Stimulated activated effector memory CD8-positive, alpha-beta T cell treated with anti-CD3 and anti-CD28 coated beads, Interleukin-12 subunit alpha, Interleukin-12 subunit beta, amount 100 ng/mL, for 72 hours (primary cell): ENCODE results near the gene ANKFN1.

Experiments
- ATAC-seq: fragments of 150-1000 bp; cut with Tn5 transposase; 2 replicates; pipeline ENCODE4 v1.10.0; 2021
- DNase-seq, 2 donors: peaks; one replicate each; pipeline ENCODE4 v3.0.0; 2021 to 2022; ENCODE audit warnings: low spot score in 2 of 2
- H3K27ac Mint-ChIP-seq: one replicate; pipeline ENCODE4 v1.8.0; 2022; ENCODE audit warnings: mild to moderate bottlenecking, mixed read lengths
- H3K36me3 Mint-ChIP-seq: one replicate; pipeline ENCODE4 v1.8.0; 2022; ENCODE audit warnings: mild to moderate bottlenecking, mixed read lengths
- H3K4me1 Mint-ChIP-seq: one replicate; pipeline ENCODE4 v1.8.0; 2022; ENCODE audit warnings: mixed read lengths
- H3K4me3 Mint-ChIP-seq: one replicate; pipeline ENCODE4 v1.8.0; 2022; ENCODE audit warnings: mild to moderate bottlenecking, mixed read lengths
- H3K9me3 Mint-ChIP-seq: one replicate; pipeline ENCODE4 v1.8.0; 2022; ENCODE audit warnings: mixed read lengths

The ANKFN1 gene

GRCh38 chr17:56186222-56186786, 33.0 kb downstream of the ANKFN1 start:
- DNase-seq (no peak), ATAC-seq (no peak)
- H3K4me1 Mint-ChIP-seq = no peaks in the 10 kb centered on the region
- no peaks in the 10 kb centered on the region for H3K36me3 Mint-ChIP-seq
- H3K4me3 Mint-ChIP-seq = no peak overlapping the region
- H3K27ac Mint-ChIP-seq = no peak overlapping the region
- peaks cover 2% of the 10 kb centered on the region for H3K9me3 Mint-ChIP-seq

GRCh38 chr17:56203430-56203829, 50.2 kb downstream of the ANKFN1 start:
- no peaks in the 10 kb centered on the region for H3K36me3 Mint-ChIP-seq
- H3K4me1 Mint-ChIP-seq = no peaks in the 10 kb centered on the region
- no peak for DNase-seq
- H3K4me3 Mint-ChIP-seq = no peak overlapping the region
- no peak for ATAC-seq
- H3K9me3 Mint-ChIP-seq = peaks cover 6% of the 10 kb centered on the region
- no peak overlapping the region for H3K27ac Mint-ChIP-seq

- no peaks in the 10 kb centered on the region for H3K4me1 Mint-ChIP-seq
- H3K27ac Mint-ChIP-seq = no peak overlapping the region
- no peak for DNase-seq
- peaks cover 6% of the 10 kb centered on the region for H3K9me3 Mint-ChIP-seq
- H3K36me3 Mint-ChIP-seq = no peaks in the 10 kb centered on the region
- ATAC-seq = no peak
- no peak overlapping the region for H3K4me3 Mint-ChIP-seq
Observed at GRCh38 chr17:56206351-56206750, 53.1 kb downstream of the ANKFN1 start.

- no peak for ATAC-seq
- no peak overlapping the region for H3K4me3 Mint-ChIP-seq
- no peaks in the 10 kb centered on the region for H3K36me3 Mint-ChIP-seq
- DNase-seq = no peak
- H3K27ac Mint-ChIP-seq = no peak overlapping the region
- H3K9me3 Mint-ChIP-seq = no peaks in the 10 kb centered on the region
- H3K4me1 Mint-ChIP-seq = no peaks in the 10 kb centered on the region
Observed at GRCh38 chr17:56213031-56213430, 59.8 kb downstream of the ANKFN1 start.

- no peaks in the 10 kb centered on the region for H3K9me3 Mint-ChIP-seq
- H3K4me3 Mint-ChIP-seq = no peak overlapping the region
- no peaks in the 10 kb centered on the region for H3K4me1 Mint-ChIP-seq
- H3K36me3 Mint-ChIP-seq = no peaks in the 10 kb centered on the region
- DNase-seq = no peak
- no peak overlapping the region for H3K27ac Mint-ChIP-seq
- ATAC-seq = no peak
Observed at GRCh38 chr17:56217921-56218320, 64.6 kb downstream of the ANKFN1 start.

GRCh38 chr17:56222255-56222654, 69.0 kb downstream of the ANKFN1 start:
- DNase-seq (no peak), ATAC-seq (no peak)
- Mint-ChIP-seq H3K4me3 (no peak overlapping the region), H3K9me3 (no peaks in the 10 kb centered on the region), H3K27ac (no peak overlapping the region), H3K36me3 (no peaks in the 10 kb centered on the region), H3K4me1 (no peaks in the 10 kb centered on the region)

- ATAC-seq (no peak), DNase-seq (no peak)
- Mint-ChIP-seq H3K4me3 (no peak overlapping the region), H3K27ac (no peak overlapping the region), H3K4me1 (no peaks in the 10 kb centered on the region), H3K9me3 (no peaks in the 10 kb centered on the region), H3K36me3 (no peaks in the 10 kb centered on the region)
Observed at GRCh38 chr17:56230660-56231059, 77.4 kb downstream of the ANKFN1 start.

GRCh38 chr17:56231252-56231651, 78.0 kb downstream of the ANKFN1 start:
- H3K4me1 Mint-ChIP-seq = no peaks in the 10 kb centered on the region
- no peaks in the 10 kb centered on the region for H3K36me3 Mint-ChIP-seq
- no peaks in the 10 kb centered on the region for H3K9me3 Mint-ChIP-seq
- no peak overlapping the region for H3K4me3 Mint-ChIP-seq
- DNase-seq = no peak
- H3K27ac Mint-ChIP-seq = no peak overlapping the region
- ATAC-seq = no peak

- DNase-seq (no peak), ATAC-seq (no peak)
- H3K36me3 Mint-ChIP-seq = no peaks in the 10 kb centered on the region
- no peak overlapping the region for H3K27ac Mint-ChIP-seq
- no peak overlapping the region for H3K4me3 Mint-ChIP-seq
- H3K9me3 Mint-ChIP-seq = no peaks in the 10 kb centered on the region
- no peaks in the 10 kb centered on the region for H3K4me1 Mint-ChIP-seq
Observed at GRCh38 chr17:56231693-56232092, 78.4 kb downstream of the ANKFN1 start.

GRCh38 chr17:56244268-56244890, 91.1 kb downstream of the ANKFN1 start:
- Mint-ChIP-seq H3K9me3 (no peaks in the 10 kb centered on the region), H3K4me1 (no peaks in the 10 kb centered on the region), H3K36me3 (no peaks in the 10 kb centered on the region), H3K27ac (no peak overlapping the region), H3K4me3 (no peak overlapping the region)
- DNase-seq (no peak), ATAC-seq (peak; percentile 34)

GRCh38 chr17:56247816-56248215, 94.5 kb downstream of the ANKFN1 start:
- DNase-seq = no peak
- Mint-ChIP-seq H3K36me3 (no peaks in the 10 kb centered on the region), H3K27ac (no peak overlapping the region), H3K9me3 (no peaks in the 10 kb centered on the region), H3K4me3 (no peak overlapping the region), H3K4me1 (no peaks in the 10 kb centered on the region)
- no peak for ATAC-seq

GRCh38 chr17:56257075-56257474, 103.8 kb downstream of the ANKFN1 start:
- Mint-ChIP-seq H3K4me1 (no peaks in the 10 kb centered on the region), H3K36me3 (no peaks in the 10 kb centered on the region), H3K27ac (no peak overlapping the region), H3K4me3 (no peak overlapping the region), H3K9me3 (no peaks in the 10 kb centered on the region)
- no peak for ATAC-seq
- no peak for DNase-seq

GRCh38 chr17:56260376-56261002, 107.2 kb downstream of the ANKFN1 start:
- no peak overlapping the region for H3K4me3 Mint-ChIP-seq
- ATAC-seq (no peak), DNase-seq (no peak)
- H3K36me3 Mint-ChIP-seq = no peaks in the 10 kb centered on the region
- no peaks in the 10 kb centered on the region for H3K9me3 Mint-ChIP-seq
- no peaks in the 10 kb centered on the region for H3K4me1 Mint-ChIP-seq
- no peak overlapping the region for H3K27ac Mint-ChIP-seq

- H3K4me1 Mint-ChIP-seq = no peaks in the 10 kb centered on the region
- H3K9me3 Mint-ChIP-seq = no peaks in the 10 kb centered on the region
- ATAC-seq (no peak), DNase-seq (no peak)
- H3K27ac Mint-ChIP-seq = no peak overlapping the region
- H3K4me3 Mint-ChIP-seq = no peak overlapping the region
- no peaks in the 10 kb centered on the region for H3K36me3 Mint-ChIP-seq
Observed at GRCh38 chr17:56262803-56263202, 109.5 kb downstream of the ANKFN1 start.

GRCh38 chr17:56269556-56270389, 116.5 kb downstream of the ANKFN1 start:
- no peaks in the 10 kb centered on the region for H3K36me3 Mint-ChIP-seq
- no peak overlapping the region for H3K27ac Mint-ChIP-seq
- H3K9me3 Mint-ChIP-seq = no peaks in the 10 kb centered on the region
- ATAC-seq = no peak
- no peak for DNase-seq
- H3K4me1 Mint-ChIP-seq = no peaks in the 10 kb centered on the region
- H3K4me3 Mint-ChIP-seq = no peak overlapping the region

GRCh38 chr17:56274491-56274890, 121.2 kb downstream of the ANKFN1 start:
- Mint-ChIP-seq H3K4me1 (no peaks in the 10 kb centered on the region), H3K9me3 (no peaks in the 10 kb centered on the region), H3K27ac (no peak overlapping the region), H3K4me3 (no peak overlapping the region), H3K36me3 (no peaks in the 10 kb centered on the region)
- ATAC-seq (no peak), DNase-seq (no peak)
